Neural cell (in vitro differentiated cells): Measurements from ENCODE around the gene ST3GAL5.

Experiments used
- EZH2 ChIP-seq: fragments of 200-600, 300-800 bp; shearing (Covaris generic), sonication (generic); IDR thresholded peaks from 2 replicates; pipeline ENCODE4 v1.6.1; 2014; ENCODE audit warnings: antibody characterized with exemption, low read length, borderline replicate concordance, mild to moderate bottlenecking; ENCODE audit not compliant: insufficient read depth, poor library complexity, severe bottlenecking
- POLR2AphosphoS5 ChIP-seq: IDR thresholded peaks from 2 replicates; pipeline ENCODE4 v1.6.1; 2012
- TF ChIP-seq, protein P1 (sequence below): fragments of 450-650 bp; IDR thresholded peaks from 2 replicates; pipeline ENCODE4 v1.5.1; 2014; ENCODE audit warnings: antibody characterized with exemption, mild to moderate bottlenecking, moderate library complexity; ENCODE audit not compliant: poor library complexity, severe bottlenecking
- TF ChIP-seq, protein P2 (sequence below): IDR thresholded peaks from 2 replicates; pipeline ENCODE4 v1.6.1; 2012; ENCODE audit warnings: borderline replicate concordance

DNA sequence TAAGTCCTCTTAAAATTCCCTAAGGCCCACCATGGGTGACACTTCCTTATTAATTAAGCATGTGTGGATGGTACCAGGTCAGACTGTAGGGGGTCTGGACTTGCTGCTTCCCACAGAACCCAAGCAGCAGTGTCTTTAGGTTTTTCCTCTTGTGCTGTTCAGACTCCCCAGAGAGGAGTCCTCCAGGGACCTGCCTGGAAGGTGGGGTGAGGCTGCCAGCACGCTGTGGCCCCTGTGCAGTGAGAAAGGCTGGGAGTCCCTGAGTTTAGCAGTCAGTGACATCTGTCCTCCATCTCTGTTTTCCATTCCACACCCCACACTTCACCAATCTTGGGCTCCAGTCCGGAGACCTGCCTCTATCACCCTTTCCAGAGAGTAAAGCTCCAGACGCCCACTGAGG lies 18.0 kb upstream of the ST3GAL5 start:
- TF ChIP-seq POLR2AphosphoS5 (no peak), EZH2 (no peak)
- TF ChIP-seq, protein P1, sequence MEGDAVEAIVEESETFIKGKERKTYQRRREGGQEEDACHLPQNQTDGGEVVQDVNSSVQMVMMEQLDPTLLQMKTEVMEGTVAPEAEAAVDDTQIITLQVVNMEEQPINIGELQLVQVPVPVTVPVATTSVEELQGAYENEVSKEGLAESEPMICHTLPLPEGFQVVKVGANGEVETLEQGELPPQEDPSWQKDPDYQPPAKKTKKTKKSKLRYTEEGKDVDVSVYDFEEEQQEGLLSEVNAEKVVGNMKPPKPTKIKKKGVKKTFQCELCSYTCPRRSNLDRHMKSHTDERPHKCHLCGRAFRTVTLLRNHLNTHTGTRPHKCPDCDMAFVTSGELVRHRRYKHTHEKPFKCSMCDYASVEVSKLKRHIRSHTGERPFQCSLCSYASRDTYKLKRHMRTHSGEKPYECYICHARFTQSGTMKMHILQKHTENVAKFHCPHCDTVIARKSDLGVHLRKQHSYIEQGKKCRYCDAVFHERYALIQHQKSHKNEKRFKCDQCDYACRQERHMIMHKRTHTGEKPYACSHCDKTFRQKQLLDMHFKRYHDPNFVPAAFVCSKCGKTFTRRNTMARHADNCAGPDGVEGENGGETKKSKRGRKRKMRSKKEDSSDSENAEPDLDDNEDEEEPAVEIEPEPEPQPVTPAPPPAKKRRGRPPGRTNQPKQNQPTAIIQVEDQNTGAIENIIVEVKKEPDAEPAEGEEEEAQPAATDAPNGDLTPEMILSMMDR = no peak
- TF ChIP-seq, protein P2, sequence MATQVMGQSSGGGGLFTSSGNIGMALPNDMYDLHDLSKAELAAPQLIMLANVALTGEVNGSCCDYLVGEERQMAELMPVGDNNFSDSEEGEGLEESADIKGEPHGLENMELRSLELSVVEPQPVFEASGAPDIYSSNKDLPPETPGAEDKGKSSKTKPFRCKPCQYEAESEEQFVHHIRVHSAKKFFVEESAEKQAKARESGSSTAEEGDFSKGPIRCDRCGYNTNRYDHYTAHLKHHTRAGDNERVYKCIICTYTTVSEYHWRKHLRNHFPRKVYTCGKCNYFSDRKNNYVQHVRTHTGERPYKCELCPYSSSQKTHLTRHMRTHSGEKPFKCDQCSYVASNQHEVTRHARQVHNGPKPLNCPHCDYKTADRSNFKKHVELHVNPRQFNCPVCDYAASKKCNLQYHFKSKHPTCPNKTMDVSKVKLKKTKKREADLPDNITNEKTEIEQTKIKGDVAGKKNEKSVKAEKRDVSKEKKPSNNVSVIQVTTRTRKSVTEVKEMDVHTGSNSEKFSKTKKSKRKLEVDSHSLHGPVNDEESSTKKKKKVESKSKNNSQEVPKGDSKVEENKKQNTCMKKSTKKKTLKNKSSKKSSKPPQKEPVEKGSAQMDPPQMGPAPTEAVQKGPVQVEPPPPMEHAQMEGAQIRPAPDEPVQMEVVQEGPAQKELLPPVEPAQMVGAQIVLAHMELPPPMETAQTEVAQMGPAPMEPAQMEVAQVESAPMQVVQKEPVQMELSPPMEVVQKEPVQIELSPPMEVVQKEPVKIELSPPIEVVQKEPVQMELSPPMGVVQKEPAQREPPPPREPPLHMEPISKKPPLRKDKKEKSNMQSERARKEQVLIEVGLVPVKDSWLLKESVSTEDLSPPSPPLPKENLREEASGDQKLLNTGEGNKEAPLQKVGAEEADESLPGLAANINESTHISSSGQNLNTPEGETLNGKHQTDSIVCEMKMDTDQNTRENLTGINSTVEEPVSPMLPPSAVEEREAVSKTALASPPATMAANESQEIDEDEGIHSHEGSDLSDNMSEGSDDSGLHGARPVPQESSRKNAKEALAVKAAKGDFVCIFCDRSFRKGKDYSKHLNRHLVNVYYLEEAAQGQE = no peak
